SU-DHL-6 (cell line): ENCODE results near the gene RNGTT.
"Not testable (repeated sequence)": the region's sequence is repeated elsewhere in the genome, so short reads cannot be mapped to it uniquely, and the experiment has no call there.

Experiments
- H2AFZ ChIP-seq: fragments of 200-600 bp; sonication (generic); 2 replicates; pipeline ENCODE4 v1.6.1; 2014; ENCODE audit warnings: low read depth, mild to moderate bottlenecking, moderate library complexity, mixed read lengths, antibody characterized with exemption, low read length; ENCODE audit not compliant: severe bottlenecking
- H3F3A ChIP-seq: fragments of 200-600 bp; shearing (Covaris generic); 2 replicates; pipeline ENCODE4 v1.6.0; 2016; ENCODE audit warnings: antibody characterized with exemption, mild to moderate bottlenecking; ENCODE audit not compliant: insufficient read depth
- H3K27ac ChIP-seq: fragments of 200-600 bp; sonication (generic); 2 replicates; pipeline ENCODE4 v1.5.1; 2016; ENCODE audit warnings: low read depth, mild to moderate bottlenecking, low read length, moderate library complexity, mixed read lengths
- H3K27me3 ChIP-seq: fragments of 200-600 bp; sonication (generic), shearing (Covaris generic); 2 replicates; pipeline ENCODE4 v1.6.0; 2014; ENCODE audit warnings: mild to moderate bottlenecking, low read length
- H3K36me3 ChIP-seq: fragments of 200-600 bp; sonication (generic); 2 replicates; pipeline ENCODE4 v1.6.1; 2014; ENCODE audit warnings: mild to moderate bottlenecking, low read length, mixed read lengths
- H3K4me2 ChIP-seq: fragments of 300-600, 200-600 bp; shearing (Covaris generic), sonication (generic); 2 replicates; pipeline ENCODE4 v1.6.0; 2014; ENCODE audit warnings: low read length, low read depth, mild to moderate bottlenecking; ENCODE audit not compliant: poor library complexity, severe bottlenecking
- H3K4me3 ChIP-seq: fragments of 200-600 bp; sonication (generic); 2 replicates; pipeline ENCODE4 v1.5.1; 2014; ENCODE audit warnings: antibody characterized with exemption, low read length, mild to moderate bottlenecking, mixed read lengths; ENCODE audit not compliant: insufficient read depth, poor library complexity, severe bottlenecking
- H3K79me2 ChIP-seq: fragments of 200-600 bp; sonication (generic); 2 replicates; pipeline ENCODE4 v1.6.1; 2014; ENCODE audit warnings: mild to moderate bottlenecking, low read length, moderate library complexity; ENCODE audit not compliant: insufficient read depth
- H3K9ac ChIP-seq: fragments of 200-600 bp; sonication (generic); 2 replicates; pipeline ENCODE4 v1.7.0; 2014; ENCODE audit warnings: mild to moderate bottlenecking, low read length
- H3K9me2 ChIP-seq: fragments of 200-600 bp; sonication (generic); replicated peaks from 2 replicates; pipeline ENCODE4 v1.6.1; 2014; ENCODE audit warnings: low read length; ENCODE audit not compliant: insufficient read depth
- H3K9me3 ChIP-seq: fragments of 200-600 bp; sonication (generic); 2 replicates; pipeline ENCODE4 v1.6.1; 2014; ENCODE audit warnings: low read length, mixed read lengths; ENCODE audit not compliant: insufficient read depth
- H4K20me1 ChIP-seq: fragments of 200-600 bp; sonication (generic); 2 replicates; pipeline ENCODE4 v1.6.1; 2014; ENCODE audit warnings: low read depth, mild to moderate bottlenecking, antibody characterized with exemption, low read length, moderate library complexity, mixed read lengths
- CTCF ChIP-seq: fragments of 200-600 bp; sonication (generic); IDR thresholded peaks from one replicate; pipeline ENCODE4 v1.5.1; 2017; ENCODE audit warnings: antibody characterized with exemption, mild to moderate bottlenecking, low read length, moderate library complexity; ENCODE audit not compliant: insufficient read depth, poor library complexity, severe bottlenecking
- EZH2phosphoT487 ChIP-seq: fragments of 200-600 bp; sonication (generic), shearing (Covaris generic); conservative IDR thresholded peaks from 2 replicates; pipeline ENCODE4 v1.6.1; 2018; ENCODE audit warnings: mild to moderate bottlenecking, antibody characterized with exemption, low read length, moderate library complexity, mixed read lengths

Gene RNGTT

GRCh38 chr6:88725111-88725975 lies 238.1 kb downstream of the RNGTT start:
- TF ChIP-seq EZH2phosphoT487 = no peak
- no peak for TF ChIP-seq CTCF
- Histone ChIP-seq H4K20me1 (0 out of 2 replicates have a peak, but pooled peaks cover 4% of the 10 kb centered on the region), H3K4me2 (peak overlapping the region; percentile 43), H3K9me2 (no peaks in the 10 kb centered on the region), H3K27ac (peak overlapping the region; percentile 60), H3K36me3 (peaks cover 20% of the 10 kb centered on the region; the same call in 1 of the 2 replicates), H3K79me2 (peaks cover 100% of the 10 kb centered on the region), H3K4me3 (no peak overlapping the region), H3K9me3 (no peaks in the 10 kb centered on the region), H3K9ac (peak overlapping the region; percentile 24), H2AFZ (no peak overlapping the region), H3F3A (peaks cover 19% of the 10 kb centered on the region; the same call in 1 of the 2 replicates), H3K27me3 (no peaks in the 10 kb centered on the region)

- no peak overlapping the region for H3K4me2 ChIP-seq
- H3K27me3 ChIP-seq = no peaks in the 10 kb centered on the region
- no peaks in the 10 kb centered on the region for H3K9me2 ChIP-seq
- H2AFZ ChIP-seq = no peak overlapping the region
- H3K27ac ChIP-seq = peak overlapping the region; percentile 22; the same call in 1 of the 2 replicates
- H4K20me1 ChIP-seq = 0 out of 2 replicates have a peak, but pooled peaks cover 5% of the 10 kb centered on the region
- H3K4me3 ChIP-seq = no peak overlapping the region
- H3K9ac ChIP-seq = no peak overlapping the region
- TF ChIP-seq CTCF = no peak
- no peaks in the 10 kb centered on the region for H3K9me3 ChIP-seq
- peaks cover 34% of the 10 kb centered on the region for H3K36me3 ChIP-seq
- H3K79me2 ChIP-seq = peaks cover 100% of the 10 kb centered on the region
- H3F3A ChIP-seq = peaks cover 36% of the 10 kb centered on the region
These were observed 240.7 kb downstream of the RNGTT start for GRCh38 chr6:88722686-88723085.

GRCh38 chr6:88716399-88716798 lies 247.0 kb downstream of the RNGTT start:
- not testable (repeated sequence) for H3K9ac ChIP-seq, H4K20me1 ChIP-seq, H3K9me3 ChIP-seq, H3K27ac ChIP-seq, H3K9me2 ChIP-seq, H2AFZ ChIP-seq, H3K27me3 ChIP-seq, H3K4me3 ChIP-seq, H3K4me2 ChIP-seq
- H3F3A ChIP-seq = peaks cover 33% of the 10 kb centered on the region
- peaks cover 77% of the 10 kb centered on the region for H3K79me2 ChIP-seq
- H3K36me3 ChIP-seq = peaks cover 47% of the 10 kb centered on the region
